ENCODE results near the gene B4GALNT3.
"Not testable (repeated sequence)": the region's sequence is repeated elsewhere in the genome, so short reads cannot be mapped to it uniquely, and the experiment has no call there.

DNA sequence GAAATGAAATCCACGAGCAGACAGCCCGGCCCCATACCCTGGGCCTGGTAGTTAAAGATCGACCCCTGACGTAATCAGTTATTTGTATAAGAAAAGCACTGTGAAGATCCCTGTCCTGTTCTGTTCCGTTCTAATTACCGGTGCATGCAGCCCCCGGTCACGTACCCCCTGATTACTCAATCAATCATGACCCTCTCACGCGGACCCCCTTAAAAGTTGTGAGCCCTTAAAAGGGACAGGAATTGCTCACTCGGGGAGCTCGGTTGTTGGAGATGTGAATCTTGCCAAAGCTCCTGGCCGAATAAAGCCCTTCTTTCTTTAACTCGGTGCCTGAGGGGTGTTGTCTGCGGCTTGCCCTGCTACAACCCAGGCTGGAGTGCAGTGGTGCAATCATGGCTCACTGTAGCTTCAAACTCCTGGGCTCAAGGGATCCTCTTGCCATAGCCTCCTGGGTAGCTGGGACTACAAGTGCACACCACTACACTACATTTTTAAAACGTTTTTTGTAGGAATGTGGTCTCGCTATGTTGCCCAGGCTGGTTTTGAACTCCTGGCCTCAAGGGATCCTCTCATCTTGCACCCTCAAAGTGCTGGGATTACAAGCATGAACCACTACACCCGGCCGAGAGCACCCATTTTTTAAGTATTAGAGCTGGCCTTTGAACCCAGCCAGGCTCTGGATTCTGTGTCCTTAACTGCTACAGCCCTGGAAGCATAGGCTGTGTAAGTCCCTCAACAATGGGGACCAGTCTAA is 118.4 kb downstream of the B4GALNT3 start:
- TF ChIP-seq, protein P1, sequence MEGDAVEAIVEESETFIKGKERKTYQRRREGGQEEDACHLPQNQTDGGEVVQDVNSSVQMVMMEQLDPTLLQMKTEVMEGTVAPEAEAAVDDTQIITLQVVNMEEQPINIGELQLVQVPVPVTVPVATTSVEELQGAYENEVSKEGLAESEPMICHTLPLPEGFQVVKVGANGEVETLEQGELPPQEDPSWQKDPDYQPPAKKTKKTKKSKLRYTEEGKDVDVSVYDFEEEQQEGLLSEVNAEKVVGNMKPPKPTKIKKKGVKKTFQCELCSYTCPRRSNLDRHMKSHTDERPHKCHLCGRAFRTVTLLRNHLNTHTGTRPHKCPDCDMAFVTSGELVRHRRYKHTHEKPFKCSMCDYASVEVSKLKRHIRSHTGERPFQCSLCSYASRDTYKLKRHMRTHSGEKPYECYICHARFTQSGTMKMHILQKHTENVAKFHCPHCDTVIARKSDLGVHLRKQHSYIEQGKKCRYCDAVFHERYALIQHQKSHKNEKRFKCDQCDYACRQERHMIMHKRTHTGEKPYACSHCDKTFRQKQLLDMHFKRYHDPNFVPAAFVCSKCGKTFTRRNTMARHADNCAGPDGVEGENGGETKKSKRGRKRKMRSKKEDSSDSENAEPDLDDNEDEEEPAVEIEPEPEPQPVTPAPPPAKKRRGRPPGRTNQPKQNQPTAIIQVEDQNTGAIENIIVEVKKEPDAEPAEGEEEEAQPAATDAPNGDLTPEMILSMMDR (IDR thresholded peaks at IDR 0.05), result not testable (repeated sequence)
- not testable (repeated sequence) for TF ChIP-seq POLR2A (IDR thresholded peaks at IDR 0.05)

All from ovary (tissue), 3 donors.